Choroid plexus epithelial cell (primary cell): ENCODE data around the gene PGLYRP3.
"Not testable (repeated sequence)": the region's sequence is repeated elsewhere in the genome, so short reads cannot be mapped to it uniquely, and the experiment has no call there.

ENCODE experiments used
- DNase-seq: peaks from one replicate; pipeline ENCODE4 v3.0.0-alpha.2; 2010; ENCODE audit warnings: low read depth
- H3K4me3 ChIP-seq: 2 replicates; pipeline ENCODE4 v1.5.1; 2011; ENCODE audit warnings: low read depth, mild to moderate bottlenecking, control low read depth, low read length, moderate library complexity
- TF ChIP-seq, protein P1 (sequence below): conservative IDR thresholded peaks from 2 replicates; pipeline ENCODE4 v1.5.1; 2011; ENCODE audit warnings: low read depth, mild to moderate bottlenecking, control low read depth, inconsistent platforms, low read length, moderate library complexity

The PGLYRP3 gene

DNA sequence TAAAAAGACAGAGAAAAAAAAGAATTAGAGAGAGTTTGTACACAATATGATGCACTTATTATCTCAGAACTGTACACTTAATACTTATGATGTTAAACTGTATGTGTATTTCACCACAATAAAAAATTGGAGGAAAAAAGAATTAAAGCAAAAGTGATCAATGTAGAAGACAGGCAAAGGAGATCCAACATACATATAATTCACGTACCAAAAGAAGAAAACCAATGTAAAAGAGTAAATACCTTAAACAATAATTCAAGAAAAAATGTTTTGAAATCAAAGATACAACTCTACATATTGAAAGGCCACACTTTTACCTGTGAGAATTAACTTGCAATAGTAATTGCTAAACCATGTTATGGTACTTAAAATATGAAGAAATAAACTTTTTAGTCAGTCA lies 9.8 kb upstream of the PGLYRP3 start:
- no peak overlapping the region for H3K4me3 ChIP-seq
- no peak for DNase-seq
- TF ChIP-seq, protein P1, sequence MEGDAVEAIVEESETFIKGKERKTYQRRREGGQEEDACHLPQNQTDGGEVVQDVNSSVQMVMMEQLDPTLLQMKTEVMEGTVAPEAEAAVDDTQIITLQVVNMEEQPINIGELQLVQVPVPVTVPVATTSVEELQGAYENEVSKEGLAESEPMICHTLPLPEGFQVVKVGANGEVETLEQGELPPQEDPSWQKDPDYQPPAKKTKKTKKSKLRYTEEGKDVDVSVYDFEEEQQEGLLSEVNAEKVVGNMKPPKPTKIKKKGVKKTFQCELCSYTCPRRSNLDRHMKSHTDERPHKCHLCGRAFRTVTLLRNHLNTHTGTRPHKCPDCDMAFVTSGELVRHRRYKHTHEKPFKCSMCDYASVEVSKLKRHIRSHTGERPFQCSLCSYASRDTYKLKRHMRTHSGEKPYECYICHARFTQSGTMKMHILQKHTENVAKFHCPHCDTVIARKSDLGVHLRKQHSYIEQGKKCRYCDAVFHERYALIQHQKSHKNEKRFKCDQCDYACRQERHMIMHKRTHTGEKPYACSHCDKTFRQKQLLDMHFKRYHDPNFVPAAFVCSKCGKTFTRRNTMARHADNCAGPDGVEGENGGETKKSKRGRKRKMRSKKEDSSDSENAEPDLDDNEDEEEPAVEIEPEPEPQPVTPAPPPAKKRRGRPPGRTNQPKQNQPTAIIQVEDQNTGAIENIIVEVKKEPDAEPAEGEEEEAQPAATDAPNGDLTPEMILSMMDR = no peak

DNA sequence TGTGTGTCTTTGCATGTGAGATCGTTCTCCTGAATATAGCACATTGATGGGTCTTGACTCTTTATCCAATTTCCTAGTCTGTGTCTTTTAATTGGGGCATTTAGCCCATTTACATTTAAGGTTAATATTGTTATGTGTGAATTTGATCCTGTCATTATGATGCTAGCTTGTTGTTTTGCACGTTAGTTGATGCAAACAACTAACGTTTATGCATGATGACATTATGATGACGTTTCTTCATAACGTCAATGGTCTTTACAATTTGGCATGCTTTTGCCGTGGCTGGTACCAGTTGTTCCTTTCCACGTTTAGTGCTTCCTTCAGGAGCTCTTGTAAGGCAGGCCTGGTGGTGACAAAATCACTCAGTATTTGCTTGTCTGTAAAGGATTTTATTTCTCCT lies 5.4 kb upstream of the PGLYRP3 start:
- H3K4me3 ChIP-seq, DNase-seq: not testable (repeated sequence)

DNA sequence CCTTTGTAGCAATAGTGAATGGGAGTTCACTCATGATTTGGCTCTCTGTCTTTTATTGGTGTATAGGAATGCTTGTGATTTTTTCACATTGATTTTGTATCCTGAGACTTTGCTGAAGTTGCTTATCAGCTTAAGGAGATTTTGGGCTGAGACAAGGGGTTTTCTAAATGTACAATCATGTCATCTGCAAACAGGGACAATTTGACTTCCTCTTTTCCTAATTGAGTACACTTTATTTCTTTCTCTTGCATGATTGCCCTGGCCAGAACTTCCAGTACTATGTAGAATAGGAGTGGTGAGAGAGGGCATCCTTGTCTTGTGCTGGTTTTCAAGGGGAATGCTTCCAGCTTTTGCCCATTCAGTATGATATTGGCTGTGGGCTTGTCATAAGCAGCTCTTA lies 3.3 kb upstream of the PGLYRP3 start:
- DNase-seq, H3K4me3 ChIP-seq: not testable (repeated sequence)

DNA sequence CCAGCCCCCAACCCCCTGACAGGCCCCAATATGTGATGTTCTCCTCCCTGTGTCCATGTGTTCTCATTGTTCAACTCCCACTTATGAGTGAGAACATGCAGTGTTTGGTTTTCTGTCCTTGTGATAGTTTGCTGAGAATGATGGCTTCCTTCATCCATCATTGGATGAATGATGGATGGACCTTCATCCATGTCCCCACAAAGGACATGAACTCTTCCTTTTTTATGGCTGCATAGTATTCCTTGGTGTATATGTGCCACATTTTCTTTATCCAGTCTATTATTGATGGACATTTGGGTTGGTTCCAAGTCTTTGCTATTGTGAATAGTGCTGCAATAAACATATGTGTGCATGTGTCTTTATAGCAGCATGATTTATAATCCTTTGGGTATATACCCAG lies 1.6 kb upstream of the PGLYRP3 start:
- not testable (repeated sequence) for DNase-seq

DNA sequence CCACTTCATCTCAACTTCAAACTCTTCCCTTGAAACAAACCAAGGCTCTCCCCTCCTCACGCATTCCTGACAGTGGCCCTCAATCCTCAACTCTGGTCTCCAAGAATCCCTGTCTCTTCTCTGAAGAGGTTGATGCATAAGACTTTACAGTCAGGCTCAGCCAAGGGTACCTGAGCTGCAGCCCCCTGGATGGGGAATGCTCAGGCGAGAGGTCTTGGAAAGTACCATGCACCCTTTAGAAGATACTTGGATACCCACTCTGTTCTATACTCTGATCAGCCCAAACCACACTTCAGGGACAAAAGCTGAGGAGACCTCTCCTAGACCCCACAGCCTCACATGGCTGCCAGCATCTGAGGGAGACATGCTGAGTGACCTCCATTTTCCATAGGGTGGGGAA lies 536 bp upstream of the PGLYRP3 start:
- TF ChIP-seq, protein P1 = no peak
- no peak overlapping the region for H3K4me3 ChIP-seq
- DNase-seq = no peak

More for the DNA sequence above, 1.6 kb upstream of the PGLYRP3 start:
- not testable (repeated sequence) for H3K4me3 ChIP-seq

DNA sequence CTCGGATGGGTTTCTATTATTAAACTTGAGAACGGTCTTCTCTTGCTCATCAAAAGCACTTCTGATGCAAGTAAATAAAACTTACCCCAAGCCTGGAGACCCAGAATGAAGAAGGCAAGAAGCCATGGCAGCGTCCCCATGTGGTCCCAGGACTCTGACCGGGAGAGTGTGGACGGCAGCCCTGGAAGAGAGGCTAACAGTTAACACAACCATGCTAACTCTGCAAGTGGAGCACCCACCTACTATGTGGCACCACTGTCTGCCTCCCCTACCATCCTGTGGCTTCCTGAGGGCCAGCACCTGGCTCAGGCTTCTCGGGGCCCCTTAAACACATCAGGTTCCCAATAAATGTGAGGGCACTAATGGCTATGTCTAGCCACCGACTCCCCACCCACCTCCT lies 2.2 kb downstream of the PGLYRP3 start:
- TF ChIP-seq, protein P1 = no peak
- DNase-seq = no peak
- no peak overlapping the region for H3K4me3 ChIP-seq

DNA sequence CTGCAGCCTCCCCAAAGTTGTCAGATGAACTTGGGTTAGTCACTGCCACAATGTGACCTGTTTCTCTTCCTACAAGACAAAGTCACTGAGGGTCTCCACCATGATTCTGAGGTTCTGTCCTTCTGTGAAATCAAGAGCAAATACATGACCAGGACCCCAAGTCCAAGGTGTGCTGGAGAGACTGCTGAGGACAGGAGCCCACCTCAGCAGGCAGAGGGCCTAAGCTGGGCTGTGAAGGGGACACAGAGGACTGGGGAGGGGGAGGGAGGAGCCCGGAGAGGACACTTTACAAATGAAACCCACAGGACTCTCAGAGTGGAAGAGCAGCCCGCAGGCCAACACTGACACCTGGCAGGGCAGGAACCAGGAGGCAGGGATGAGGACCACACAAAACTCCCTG lies 3.3 kb downstream of the PGLYRP3 start:
- H3K4me3 ChIP-seq = no peak overlapping the region
- DNase-seq = no peak
- TF ChIP-seq, protein P1 = no peak

DNA sequence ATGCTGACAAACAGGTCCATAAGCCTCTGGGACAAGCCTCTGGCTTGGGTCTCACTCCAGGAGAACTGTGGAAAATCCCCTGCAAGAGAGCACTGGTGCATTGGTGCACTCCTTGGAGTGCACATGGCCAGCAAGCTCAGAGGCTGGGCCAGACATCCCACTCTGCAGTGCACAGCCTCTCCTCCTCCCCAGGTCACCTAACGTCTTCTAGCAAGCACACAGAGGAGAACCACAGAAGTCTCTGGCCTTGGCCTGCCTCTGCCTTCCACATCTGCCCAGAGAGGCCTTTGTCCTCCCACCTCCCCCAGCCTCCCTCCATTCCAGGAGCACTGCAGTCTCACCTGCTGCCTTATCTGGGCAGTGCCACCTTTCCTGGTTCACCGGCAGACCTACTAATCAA lies 4.2 kb downstream of the PGLYRP3 start:
- H3K4me3 ChIP-seq = no peak overlapping the region
- TF ChIP-seq, protein P1 = no peak
- no peak for DNase-seq

DNA sequence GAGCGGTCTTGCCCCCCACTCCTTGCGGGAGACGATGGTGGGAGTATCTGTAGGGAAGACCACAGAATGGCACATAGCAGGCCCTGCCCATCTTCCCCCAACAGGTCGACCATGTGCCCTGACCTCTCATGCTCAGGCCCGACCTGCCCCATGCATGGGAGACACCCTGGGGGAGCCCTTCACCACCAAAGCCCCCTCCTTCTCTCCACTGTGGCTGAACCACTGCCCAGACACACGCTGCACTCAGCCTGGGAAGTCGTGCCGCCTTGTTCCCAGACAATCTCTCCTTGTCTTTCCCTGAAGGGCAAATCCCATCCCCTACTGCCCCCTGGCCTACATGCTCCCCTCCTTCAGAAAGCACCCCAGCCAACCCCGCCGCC lies 5.5 kb downstream of the PGLYRP3 start:
- no peak for DNase-seq
- TF ChIP-seq, protein P1 = no peak
- no peak overlapping the region for H3K4me3 ChIP-seq
